IMR-90 (cell line): ENCODE results near the gene PDXK. TPM values are rescaled to one million over a fixed set of nuclear protein-coding genes. Genes with fewer than 3 reads are reported as not detected.

Experiments used
- ATAC-seq: fragments of 200-7000 bp; cut with Tn5 transposase; 2 replicates; pipeline ENCODE4 v1.9.1; 2020; ENCODE audit warnings: low read depth, mild to moderate bottlenecking, moderate library complexity
- BruUV-seq: library from RNA; stranded (reverse); fragments of 400-500 nt; replicated peaks from 2 replicates; lab custom pipeline; 2021; lab: Mats Ljungman, UMichigan
- CTCF ChIA-PET: fragments of 300-600 bp; formaldehyde crosslinking; extraction: SDS; loops from one replicate; lab custom pipeline; 2021; ENCODE audit warnings: antibody characterized with exemption; lab: Yijun Ruan, JAX
- POLR2A ChIA-PET: fragments of 300-600 bp; sonication (Branson Sonifier 250); formaldehyde crosslinking; loops from one replicate; lab custom pipeline; 2022; ENCODE audit warnings: antibody characterized with exemption; ENCODE audit not compliant: unreplicated experiment; lab: Charles Lee
- DNase-seq: peaks from one replicate; pipeline ENCODE4 v3.0.0; 2013
- H2AFZ ChIP-seq: replicated peaks from 2 replicates; pipeline ENCODE3; 2013; ENCODE audit warnings: low read length, mild to moderate bottlenecking; ENCODE audit not compliant: poor library complexity
- H2AK5ac ChIP-seq: 2 replicates; pipeline ENCODE4 v1.6.1; 2013; ENCODE audit warnings: low read depth, low read length, inconsistent platforms
- H2AK9ac ChIP-seq: replicated peaks from 2 replicates; pipeline ENCODE3; 2013; ENCODE audit warnings: mild to moderate bottlenecking, low read depth, low read length, moderate library complexity; ENCODE audit not compliant: poor library complexity
- H2BK120ac ChIP-seq: 2 replicates; pipeline ENCODE4 v1.6.1; 2013; ENCODE audit warnings: low read depth, low read length, inconsistent platforms
- H2BK15ac ChIP-seq: 3 replicates; pipeline ENCODE4 v1.6.1; 2013; ENCODE audit warnings: low read depth, low read length, inconsistent platforms
- H2BK20ac ChIP-seq: 2 replicates; pipeline ENCODE4 v1.6.1; 2013; ENCODE audit warnings: low read depth, mild to moderate bottlenecking, inconsistent platforms, low read length, moderate library complexity
- H2BK5ac ChIP-seq: 2 replicates; pipeline ENCODE4 v1.6.1; 2013; ENCODE audit warnings: mild to moderate bottlenecking, low read depth, low read length, inconsistent platforms; ENCODE audit not compliant: poor library complexity, severe bottlenecking
- H3K14ac ChIP-seq: replicated peaks from 2 replicates; pipeline ENCODE4 v1.6.1; 2013; ENCODE audit warnings: low read depth, low read length, inconsistent platforms
- H3K18ac ChIP-seq: 2 replicates; pipeline ENCODE4 v1.6.1; 2013; ENCODE audit warnings: low read depth, low read length, control low read depth
- H3K23ac ChIP-seq: 2 replicates; pipeline ENCODE4 v1.6.1; 2013; ENCODE audit warnings: low read depth, low read length, inconsistent platforms
- H3K27ac ChIP-seq: 2 replicates; pipeline ENCODE4 v1.5.1; 2013; ENCODE audit warnings: mild to moderate bottlenecking, control low read depth, low read length; ENCODE audit not compliant: insufficient read depth
- H3K27me3 ChIP-seq: 2 replicates; pipeline ENCODE4 v1.6.1; 2013; ENCODE audit warnings: low read length; ENCODE audit not compliant: control insufficient read depth, insufficient read depth
- H3K36me3 ChIP-seq: 2 replicates; pipeline ENCODE4 v1.6.1; 2013; ENCODE audit warnings: low read length, mixed read lengths; ENCODE audit not compliant: control insufficient read depth, insufficient read depth
- H3K4ac ChIP-seq: 2 replicates; pipeline ENCODE4 v1.6.1; 2013; ENCODE audit warnings: low read depth, low read length, inconsistent platforms
- H3K4me1 ChIP-seq: 2 replicates; pipeline ENCODE4 v1.6.1; 2013; ENCODE audit warnings: low read length, mixed read lengths; ENCODE audit not compliant: control insufficient read depth, insufficient read depth
- H3K4me2 ChIP-seq: 2 replicates; pipeline ENCODE4 v1.6.1; 2013; ENCODE audit warnings: low read depth, mild to moderate bottlenecking, control low read depth, low read length, moderate library complexity
- H3K4me3 ChIP-seq: 2 replicates; pipeline ENCODE4 v1.5.1; 2013; ENCODE audit warnings: low read depth, mild to moderate bottlenecking, control low read depth, low read length, moderate library complexity; ENCODE audit not compliant: insufficient read depth
- H3K56ac ChIP-seq: 2 replicates; pipeline ENCODE4 v1.6.1; 2013; ENCODE audit warnings: low read length, inconsistent platforms; ENCODE audit not compliant: insufficient read depth; ENCODE audit errors: extremely low read depth
- H3K79me1 ChIP-seq, 2 experiments: 2 replicates each; pipeline ENCODE4 v1.6.1; 2013; ENCODE audit warnings: low read length in 2 of 2, inconsistent platforms in 1 of 2, low read depth in 1 of 2
- H3K9ac ChIP-seq: 2 replicates; pipeline ENCODE4 v1.6.1; 2013; ENCODE audit warnings: low read depth, low read length, control low read depth
- H3K9me1 ChIP-seq: 2 replicates; pipeline ENCODE4 v1.6.1; 2013; ENCODE audit warnings: low read length, inconsistent platforms; ENCODE audit not compliant: insufficient read depth
- H3K9me3 ChIP-seq: 2 replicates; pipeline ENCODE4 v1.6.1; 2013; ENCODE audit warnings: low read length; ENCODE audit not compliant: control insufficient read depth, insufficient read depth
- H4K20me1 ChIP-seq: 2 replicates; pipeline ENCODE4 v1.6.1; 2013; ENCODE audit warnings: low read length, inconsistent platforms; ENCODE audit not compliant: insufficient read depth
- H4K5ac ChIP-seq: 2 replicates; pipeline ENCODE4 v1.6.1; 2013; ENCODE audit warnings: mild to moderate bottlenecking, low read depth, low read length, control low read depth
- H4K8ac ChIP-seq, 2 experiments: 2 replicates each; pipeline ENCODE4 v1.6.1; 2013; ENCODE audit warnings: low read depth in 2 of 2, low read length in 2 of 2, control low read depth in 1 of 2, inconsistent platforms in 1 of 2
- H4K91ac ChIP-seq: 2 replicates; pipeline ENCODE4 v1.6.1; 2013; ENCODE audit warnings: low read depth, low read length, inconsistent platforms; ENCODE audit not compliant: insufficient read depth
- BHLHE40 ChIP-seq: fragments of 150-350 bp; IDR thresholded peaks from 2 replicates; pipeline ENCODE4 v1.6.1; 2016; ENCODE audit warnings: mild to moderate bottlenecking, low read depth, low read length
- CEBPB ChIP-seq: IDR thresholded peaks from 2 replicates; pipeline ENCODE4 v1.6.1; 2012; ENCODE audit warnings: low read depth, low read length, improper control_type of control experiment
- CHD1 ChIP-seq: IDR thresholded peaks from 2 replicates; pipeline ENCODE4 v1.6.1; 2012; ENCODE audit warnings: low read depth, low read length, improper control_type of control experiment
- CTCF ChIP-seq: conservative IDR thresholded peaks from 2 replicates; pipeline ENCODE4 v1.5.1; 2012; ENCODE audit warnings: mild to moderate bottlenecking, low read depth, low read length, improper control_type of control experiment
- ELK1 ChIP-seq: fragments of 150-350 bp; IDR thresholded peaks from 2 replicates; pipeline ENCODE4 v1.6.1; 2016; ENCODE audit warnings: low read depth, mild to moderate bottlenecking, low read length, moderate library complexity, borderline replicate concordance
- FOS ChIP-seq: fragments of 150-350 bp; IDR thresholded peaks from 2 replicates; pipeline ENCODE4 v1.6.1; 2016; ENCODE audit warnings: low read depth, low read length
- MAFK ChIP-seq: IDR thresholded peaks from 2 replicates; pipeline ENCODE4 v1.6.1; 2012; ENCODE audit warnings: low read depth, low read length, improper control_type of control experiment
- MAZ ChIP-seq: IDR thresholded peaks from 2 replicates; pipeline ENCODE4 v1.6.1; 2012; ENCODE audit warnings: low read depth, mild to moderate bottlenecking, low read length, improper control_type of control experiment, moderate library complexity, borderline replicate concordance
- MXI1 ChIP-seq: IDR thresholded peaks from 2 replicates; pipeline ENCODE4 v1.6.1; 2012; ENCODE audit warnings: low read depth, mild to moderate bottlenecking, low read length, moderate library complexity, borderline replicate concordance
- NFE2L2 ChIP-seq: fragments of 150-350 bp; IDR thresholded peaks from 2 replicates; pipeline ENCODE4 v1.6.1; 2016; ENCODE audit warnings: low read depth, mild to moderate bottlenecking, low read length
- POLR2A ChIP-seq: IDR thresholded peaks from 2 replicates; pipeline ENCODE4 v1.6.1; 2012; ENCODE audit warnings: mild to moderate bottlenecking, low read depth, low read length
- RAD21 ChIP-seq: IDR thresholded peaks from 2 replicates; pipeline ENCODE4 v1.6.1; 2012; ENCODE audit warnings: low read length, improper control_type of control experiment
- RCOR1 ChIP-seq: IDR thresholded peaks from 2 replicates; pipeline ENCODE4 v1.6.1; 2012; ENCODE audit warnings: mild to moderate bottlenecking, low read length, improper control_type of control experiment; ENCODE audit not compliant: insufficient replicate concordance
- RFX5 ChIP-seq: IDR thresholded peaks from 2 replicates; pipeline ENCODE4 v1.8.0; 2012; ENCODE audit warnings: low read depth, mild to moderate bottlenecking, low read length, moderate library complexity
- SMC3 ChIP-seq: fragments of 150-350 bp; IDR thresholded peaks from 2 replicates; pipeline ENCODE4 v1.6.1; 2016; ENCODE audit warnings: low read depth, mild to moderate bottlenecking, antibody characterized with exemption, low read length, moderate library complexity
- USF2 ChIP-seq: fragments of 150-350 bp; IDR thresholded peaks from 2 replicates; pipeline ENCODE4 v1.6.1; 2017; ENCODE audit warnings: mild to moderate bottlenecking, antibody characterized with exemption, low read length, low read depth
- WGBS, 2 experiments: methylation state at CpG; one replicate each; pipeline versions ENCODE4 v1.1.5 to v1.1.7; 2013; ENCODE audit warnings: missing lambda C conversion rate in 2 of 2; ENCODE audit not compliant: insufficient read length in 1 of 2; ENCODE audit errors: extremely low coverage in 2 of 2; 5-methylcytosine and 5-hydroxymethylcytosine counted together
- dilution Hi-C: fragments of 300-500 bp; cut with HindIII; formaldehyde crosslinking; loops from one replicate; pipeline ENCODE4 v1.14.3; 2018; ENCODE audit warnings: low sequenced_read_pairs; ENCODE audit not compliant: unreplicated experiment
- in situ Hi-C: fragments of 300-500 bp; cut with MboI; formaldehyde crosslinking; loops from 3 replicates; pipeline ENCODE4 v1.14.3; 2019; ENCODE audit warnings: low sequenced_read_pairs, inconsistent platforms, mixed read lengths
- intact Hi-C: fragments of 100-400 bp; cut with micrococcal nuclease; formaldehyde crosslinking; loops from 2 replicates; pipeline ENCODE4 v1.10.0; 2022
- polyA plus RNA-seq, 3 experiments: library from polyadenylated mRNA; depleted of rRNA; stranded (reverse); fragments of >200 nt; gene quantifications; 2 replicates each; pipeline ENCODE4 v1.2.3, GENCODE V29; 2012; ENCODE audit warnings: low replicate concordance in 1 of 3
- total RNA-seq: library from RNA; depleted of rRNA; stranded (reverse); fragments of >200 nt; gene quantifications from 2 replicates; pipeline ENCODE4 v1.2.3, GENCODE V29; 2012

The PDXK gene
- total and polyA plus RNA-seq, 2 of the 4 experiments (the other 2 are of a cell fraction) = 155 to 312 TPM

GRCh38 chr21:43692949-43693348, 26.0 kb upstream of the PDXK start:
- Histone ChIP-seq H3K79me1 (0 out of 4 replicates have a peak, but pooled peaks cover 0 to 3% of the 10 kb centered on the region in 2 experiments), H2BK15ac (no peak overlapping the region), H4K5ac (no peak overlapping the region), H3K4me3 (no peak overlapping the region), H3K4ac (no peak overlapping the region), H4K91ac (no peak overlapping the region), H4K20me1 (no peaks in the 10 kb centered on the region), H3K9me1 (no peaks in the 10 kb centered on the region; the same call in 1 of the 2 replicates), H3K27ac (no peak overlapping the region), H2AK5ac (no peak overlapping the region), H3K18ac (no peak overlapping the region), H2BK5ac (no peak overlapping the region), H4K8ac (no peak overlapping the region), H3K27me3 (no peaks in the 10 kb centered on the region), H3K36me3 (peaks cover 57% of the 10 kb centered on the region), H2BK20ac (no peak overlapping the region), H3K4me2 (no peak overlapping the region), H3K4me1 (no peaks in the 10 kb centered on the region), H3K56ac (no peak overlapping the region), H2AFZ (no peak overlapping the region), H2AK9ac (no peak overlapping the region), H3K14ac (no peak overlapping the region), H2BK120ac (no peak overlapping the region), H3K9ac (no peak overlapping the region), H3K9me3 (no peaks in the 10 kb centered on the region), H3K23ac (no peak overlapping the region)
- ATAC-seq = no peak
- BruUV-seq = no TSS peak
- TF ChIP-seq MXI1 = no peak
- no peak for TF ChIP-seq RCOR1
- no peak for TF ChIP-seq POLR2A
- no peak for TF ChIP-seq NFE2L2
- no peak for TF ChIP-seq FOS
- no peak for TF ChIP-seq MAZ
- no peak for TF ChIP-seq USF2
- TF ChIP-seq ELK1 = no peak
- TF ChIP-seq CHD1 = no peak
- TF ChIP-seq RAD21 = no peak
- TF ChIP-seq BHLHE40 = no peak
- no peak for TF ChIP-seq CTCF
- no peak for TF ChIP-seq SMC3
- TF ChIP-seq RFX5 = no peak
- no peak for TF ChIP-seq MAFK
- no peak for TF ChIP-seq CEBPB
- in situ Hi-C loops (no loop called here), intact Hi-C loops (no loop called here), dilution Hi-C loops (no loop called here)
- CTCF ChIA-PET = no interaction called here
- 100% methylated on average over 4 of the region's 8 CpGs; no CpG with 5 or more reads in 1 of the 2 experiments for WGBS, 2 experiments
- POLR2A ChIA-PET = no interaction called here
- no peak for DNase-seq
